Measurements from ENCODE around the gene DKK3. TPM values are rescaled to one million over a fixed set of nuclear protein-coding genes. Genes with fewer than 3 reads are reported as not detected.

The DKK3 gene
- polyA plus RNA-seq, 1 of the 3 experiments (the other 2 are of a cell fraction) = 1,174 TPM

GRCh38 chr11:12020546-12020945 is 12.1 kb upstream of the DKK3 start:
- H3K9me2 ChIP-seq = no peaks in the 10 kb centered on the region
- H3K27me3 ChIP-seq (ENCODE audit: insufficient read depth) = no peaks in the 10 kb centered on the region
- H3K9me3 ChIP-seq = 0 out of 2 replicates have a peak, but pooled peaks cover 7% of the 10 kb centered on the region
- WGBS (ENCODE audit: low lambda C conversion rate) = 77% methylated on average over 2 of the region's 2 CpGs
- no peak overlapping the region for H3K9ac ChIP-seq
- H4K20me1 ChIP-seq (ENCODE audit: insufficient read depth) = no peaks in the 10 kb centered on the region
- H3F3A ChIP-seq (replicated peaks; ENCODE audit: insufficient read depth) = peaks cover 20% of the 10 kb centered on the region
- no peak overlapping the region for H3K27ac ChIP-seq (ENCODE audit: low read depth in 2 of 2, low read length in 1 of 2)
- H3K4me3 ChIP-seq (ENCODE audit: low read depth in 2 of 2, low read length in 1 of 2) = no peak overlapping the region
- DNase-seq = no peak
- H3K36me3 ChIP-seq (replicated peaks in 1 of 2; ENCODE audit: control insufficient read depth in 1 of 2, insufficient read depth in 2 of 2, low read length in 1 of 2) = no peaks in the 10 kb centered on the region
- H3K4me1 ChIP-seq (ENCODE audit: control insufficient read depth in 1 of 2, insufficient read depth in 2 of 2, low read depth in 1 of 2, low read length in 1 of 2) = peaks cover 6 to 21% of the 10 kb centered on the region in 2 experiments; a peak in 3 of 4 replicates
- H3K79me2 ChIP-seq (ENCODE audit: insufficient read depth) = no peaks in the 10 kb centered on the region
- ChIA-PET POLR2A (no interaction called here), CTCF (no interaction called here)
- no peak overlapping the region for H2AFZ ChIP-seq (ENCODE audit: low read depth)
- H3K4me2 ChIP-seq = no peak overlapping the region
- no peak for TF ChIP-seq IRF3 (IDR thresholded peaks at IDR 0.05; ENCODE audit: low read depth, low read length)
- TF ChIP-seq FOXJ3 (CRISPR knock-in tag; IDR thresholded peaks at IDR 0.05) = no peak
- no peak for TF ChIP-seq USF1 (IDR thresholded peaks at IDR 0.05; ENCODE audit: borderline replicate concordance, low read depth)
- no peak for TF ChIP-seq MEF2A (IDR thresholded peaks at IDR 0.05; ENCODE audit: borderline replicate concordance, low read depth)
- no peak for TF ChIP-seq FOSL2 (IDR thresholded peaks at IDR 0.05; ENCODE audit: borderline replicate concordance, low read depth)
- no peak for TF ChIP-seq RCOR1 (IDR thresholded peaks at IDR 0.05; ENCODE audit: low read length)
- no peak for TF ChIP-seq FOXM1 (IDR thresholded peaks at IDR 0.05; ENCODE audit: low read depth)
- TF ChIP-seq SMC3 (IDR thresholded peaks at IDR 0.05; ENCODE audit: low read depth, low read length) = no peak
- no peak for TF ChIP-seq CTCF (IDR thresholded peaks at IDR 0.05)
- no peak for TF ChIP-seq EP300 (IDR thresholded peaks at IDR 0.05; ENCODE audit: borderline replicate concordance in 1 of 2, low read depth in 1 of 2, low read length in 1 of 2)
- no peak for TF ChIP-seq YY1 (IDR thresholded peaks at IDR 0.05; ENCODE audit: low read depth)
- no peak for TF ChIP-seq TCF12 (IDR thresholded peaks at IDR 0.05)
- TF ChIP-seq MAX (IDR thresholded peaks at IDR 0.05; ENCODE audit: low read depth) = no peak
- no peak for TF ChIP-seq ZBTB33 (IDR thresholded peaks at IDR 0.05; ENCODE audit: borderline replicate concordance, low read depth)
- TF ChIP-seq REST (IDR thresholded peaks at IDR 0.05; ENCODE audit: low read depth, low read length) = no peak
- TF ChIP-seq GATA2 (CRISPR knock-in tag; IDR thresholded peaks at IDR 0.05) = no peak
- TF ChIP-seq SIN3A (IDR thresholded peaks at IDR 0.05; ENCODE audit: borderline replicate concordance, low read depth, low read length) = no peak
- TF ChIP-seq USF2 (IDR thresholded peaks at IDR 0.05; ENCODE audit: borderline replicate concordance, low read depth, low read length) = no peak
- TF ChIP-seq CHD2 (IDR thresholded peaks at IDR 0.05; ENCODE audit: low read length, partially characterized antibody) = no peak
- TF ChIP-seq RFX5 (IDR thresholded peaks at IDR 0.05; ENCODE audit: low read length) = no peak
